SK-N-SH (cell line): ENCODE results near the gene ATL3. TPM values are rescaled to one million over a fixed set of nuclear protein-coding genes. Genes with fewer than 3 reads are reported as not detected.

ENCODE experiments used
- CTCF ChIA-PET: fragments of 300-600, 350-600 bp; formaldehyde crosslinking; extraction: SDS; loops from one replicate; lab custom pipeline; 2021; lab: Yijun Ruan, JAX
- POLR2A ChIA-PET: fragments of 350-600 bp; sonication (Branson Sonifier 250); formaldehyde crosslinking; extraction: SDS; loops from one replicate; lab custom pipeline; 2020; ENCODE audit warnings: antibody characterized with exemption, inconsistent platforms; lab: Yijun Ruan, JAX
- DNase-seq: peaks from one replicate; pipeline ENCODE4 v3.0.0; 2012
- H2AFZ ChIP-seq: fragments of 200-600 bp; sonication (generic); 2 replicates; pipeline ENCODE4 v1.8.1; 2016; ENCODE audit warnings: antibody characterized with exemption, mild to moderate bottlenecking, low read depth
- H3F3A ChIP-seq: fragments of 200-600 bp; sonication (generic); replicated peaks from 2 replicates; pipeline ENCODE3; 2016; ENCODE audit warnings: antibody characterized with exemption, mild to moderate bottlenecking; ENCODE audit not compliant: insufficient read depth
- H3K27ac ChIP-seq, 2 experiments: fragments of 200-500 bp in 1 of 2; fragments of 200-600 bp in 1 of 2; sonication (Bioruptor generic) in 1 of 2; sonication (generic), shearing (Covaris generic) in 1 of 2; 2 replicates each; pipeline versions ENCODE4 v1.5.1 to v1.6.1; 2014 to 2016; ENCODE audit warnings: low read depth in 2 of 2, inconsistent platforms in 1 of 2, low read length in 1 of 2, mild to moderate bottlenecking in 1 of 2, mixed read lengths in 1 of 2
- H3K27me3 ChIP-seq: fragments of 200-600 bp; sonication (generic), shearing (Covaris generic); 2 replicates; pipeline ENCODE4 v1.6.1; 2016; ENCODE audit warnings: mixed run types; ENCODE audit not compliant: insufficient read depth
- H3K36me3 ChIP-seq, 2 experiments: fragments of 200-500 bp in 1 of 2; fragments of 200-600 bp in 1 of 2; sonication (Bioruptor generic) in 1 of 2; sonication (generic) in 1 of 2; replicated peaks in 1 of 2; 2 replicates each; pipeline versions ENCODE3 to v1.5.1; 2014 to 2016; ENCODE audit warnings: low read length in 1 of 2, mild to moderate bottlenecking in 1 of 2; ENCODE audit not compliant: insufficient read depth in 2 of 2, control insufficient read depth in 1 of 2
- H3K4me1 ChIP-seq, 2 experiments: fragments of 200-500 bp in 1 of 2; fragments of 200-600 bp in 1 of 2; sonication (Bioruptor generic) in 1 of 2; sonication (generic), shearing (Covaris generic) in 1 of 2; 2 replicates each; pipeline versions ENCODE4 v1.5.1 to v1.6.1; 2014 to 2016; ENCODE audit warnings: low read depth in 1 of 2, low read length in 1 of 2, mixed run types in 1 of 2; ENCODE audit not compliant: insufficient read depth in 2 of 2, control insufficient read depth in 1 of 2
- H3K4me2 ChIP-seq: fragments of 200-600 bp; sonication (generic), shearing (Covaris generic); 2 replicates; pipeline ENCODE4 v1.6.1; 2017; ENCODE audit warnings: mixed run types
- H3K4me3 ChIP-seq, 2 experiments: fragments of 200-500 bp in 1 of 2; fragments of 200-600 bp in 1 of 2; sonication (Bioruptor generic) in 1 of 2; sonication (generic), shearing (Covaris generic) in 1 of 2; 2 replicates each; pipeline versions ENCODE4 v1.5.1 to v1.8.1; 2014 to 2016; ENCODE audit warnings: low read depth in 2 of 2, inconsistent platforms in 1 of 2, low read length in 1 of 2, mild to moderate bottlenecking in 1 of 2, mixed read lengths in 1 of 2, moderate library complexity in 1 of 2
- H3K79me2 ChIP-seq: fragments of 200-600 bp; sonication (generic); 2 replicates; pipeline ENCODE4 v1.8.1; 2017; ENCODE audit warnings: mild to moderate bottlenecking; ENCODE audit not compliant: insufficient read depth
- H3K9ac ChIP-seq: fragments of 200-600 bp; sonication (generic); 2 replicates; pipeline ENCODE4 v1.6.1; 2017; ENCODE audit warnings: mixed run types
- H3K9me2 ChIP-seq: fragments of 200-600 bp; sonication (generic); 2 replicates; pipeline ENCODE4 v1.6.1; 2017; ENCODE audit warnings: mixed run types
- H3K9me3 ChIP-seq: fragments of 200-600 bp; sonication (generic); 2 replicates; pipeline ENCODE4 v1.6.1; 2017; ENCODE audit warnings: mixed run types, mild to moderate bottlenecking, moderate library complexity
- H4K20me1 ChIP-seq: fragments of 200-600 bp; sonication (generic); 2 replicates; pipeline ENCODE4 v1.6.1; 2017; ENCODE audit warnings: mild to moderate bottlenecking, mixed run types; ENCODE audit not compliant: insufficient read depth
- ELF1 ChIP-seq: IDR thresholded peaks from 2 replicates; pipeline ENCODE4 v1.4.0; 2012
- EZH2phosphoT487 ChIP-seq: fragments of 200-600 bp; sonication (generic); IDR thresholded peaks from 2 replicates; pipeline ENCODE4 v1.6.1; 2017; ENCODE audit warnings: low read depth, mixed run types, mild to moderate bottlenecking, antibody characterized with exemption, moderate library complexity, borderline replicate concordance
- FOSL2 ChIP-seq: IDR thresholded peaks from 2 replicates; pipeline ENCODE4 v1.4.0; 2012; ENCODE audit warnings: low read depth, mild to moderate bottlenecking, moderate library complexity, borderline replicate concordance
- FOXM1 ChIP-seq: IDR thresholded peaks from 2 replicates; pipeline ENCODE4 v1.4.0; 2012; ENCODE audit warnings: low read depth, mild to moderate bottlenecking
- GABPA ChIP-seq: IDR thresholded peaks from 2 replicates; pipeline ENCODE4 v1.4.0; 2012; ENCODE audit warnings: low read depth, mild to moderate bottlenecking
- GATA2 ChIP-seq: sonication (generic); formaldehyde crosslinking; IDR thresholded peaks from 2 replicates; pipeline ENCODE4 v1.5.0; 2020; ENCODE audit warnings: mild to moderate bottlenecking, missing genetic modification reagents
- MAX ChIP-seq: IDR thresholded peaks from 2 replicates; pipeline ENCODE4 v1.4.0; 2012; ENCODE audit warnings: low read depth
- MEF2A ChIP-seq: IDR thresholded peaks from 2 replicates; pipeline ENCODE4 v1.4.0; 2012; ENCODE audit warnings: low read depth, borderline replicate concordance
- POLR2AphosphoS5 ChIP-seq: IDR thresholded peaks from 2 replicates; pipeline ENCODE4 v1.6.1; 2012; ENCODE audit warnings: low read depth, low read length
- RAD21 ChIP-seq: IDR thresholded peaks from 2 replicates; pipeline ENCODE4 v1.6.1; 2012; ENCODE audit warnings: mild to moderate bottlenecking, low read length
- RCOR1 ChIP-seq: fragments of 150-350 bp; IDR thresholded peaks from 2 replicates; pipeline ENCODE4 v1.6.1; 2017; ENCODE audit warnings: antibody characterized with exemption, low read length
- SMC3 ChIP-seq: IDR thresholded peaks from 2 replicates; pipeline ENCODE4 v1.6.1; 2012; ENCODE audit warnings: low read depth, low read length, improper control_type of control experiment
- TAF1 ChIP-seq: IDR thresholded peaks from 2 replicates; pipeline ENCODE4 v1.6.1; 2012; ENCODE audit warnings: low read depth, mild to moderate bottlenecking, low read length, moderate library complexity, borderline replicate concordance
- TCF12 ChIP-seq: IDR thresholded peaks from 2 replicates; pipeline ENCODE4 v1.4.0; 2012
- TEAD4 ChIP-seq: IDR thresholded peaks from 2 replicates; pipeline ENCODE4 v1.4.0; 2012; ENCODE audit warnings: mild to moderate bottlenecking, borderline replicate concordance; ENCODE audit not compliant: insufficient read depth
- WGBS: methylation state at CpG from one replicate; pipeline ENCODE4 v1.1.6; 2017; ENCODE audit warnings: low lambda C conversion rate; 5-methylcytosine and 5-hydroxymethylcytosine counted together
- polyA plus RNA-seq, 3 experiments: library from polyadenylated mRNA; depleted of rRNA; stranded (reverse); fragments of >200 nt; gene quantifications; 2 replicates each; pipeline ENCODE4 v1.2.3, GENCODE V29; 2012
- TF ChIP-seq, protein P1 (sequence below): IDR thresholded peaks from 2 replicates; pipeline ENCODE4 v1.6.1; 2012; ENCODE audit warnings: mild to moderate bottlenecking, low read depth, low read length, moderate library complexity
- TF ChIP-seq, protein P2 (sequence below): IDR thresholded peaks from 2 replicates; pipeline ENCODE4 v1.4.0; 2012; ENCODE audit warnings: low read depth, borderline replicate concordance
- TF ChIP-seq, protein P3 (sequence below): fragments of 200-600 bp; sonication (generic); IDR thresholded peaks from 2 replicates; pipeline ENCODE4 v1.6.1; 2017; ENCODE audit warnings: antibody characterized with exemption, mild to moderate bottlenecking, moderate library complexity
- TF ChIP-seq, protein P4 (sequence below): fragments of 150-350 bp; IDR thresholded peaks from 2 replicates; pipeline ENCODE4 v1.6.1; 2017; ENCODE audit warnings: antibody characterized with exemption, low read length, low read depth, borderline replicate concordance

The ATL3 gene
- polyA plus RNA-seq, 1 of the 3 experiments (the other 2 are of a cell fraction): 13.1 TPM

DNA sequence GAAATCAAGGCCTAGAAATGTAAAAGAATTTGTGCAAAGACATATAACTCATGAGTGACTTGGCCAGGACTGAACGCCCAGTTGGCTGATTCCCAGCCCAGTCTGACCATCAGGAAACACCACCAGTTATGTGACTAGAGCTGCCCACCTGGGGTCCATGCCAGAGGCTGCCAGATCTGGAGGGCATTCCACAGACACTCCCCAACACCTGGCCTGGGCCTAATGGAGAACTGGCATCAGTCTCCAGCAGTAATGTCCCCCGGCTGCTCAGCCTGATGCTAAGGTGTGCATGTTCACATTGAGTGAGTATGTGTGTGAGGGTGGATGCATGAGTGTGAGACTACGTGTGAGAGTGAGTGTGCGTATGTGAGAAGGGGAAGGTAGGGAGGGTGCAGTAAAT, 72.6 kb downstream of the ATL3 start:
- ChIA-PET POLR2A (no interaction called here), CTCF (interaction anchor here (0.7 kb wide), 1 partner anchor 119 kb away, joined by 4 read pairs; no protein-coding TSS in a partner anchor)
- H3K9ac ChIP-seq: no peak overlapping the region
- 77% methylated on average over 4 of the region's 4 CpGs for WGBS
- no peaks in the 10 kb centered on the region for H3F3A ChIP-seq
- H3K27me3 ChIP-seq: no peaks in the 10 kb centered on the region
- no peak overlapping the region; the same call in 1 of the 2 replicates for H3K4me2 ChIP-seq
- no peaks in the 10 kb centered on the region for H3K36me3 ChIP-seq
- H3K4me3 ChIP-seq: no peak overlapping the region
- H3K27ac ChIP-seq: no peak overlapping the region
- no peak overlapping the region for H2AFZ ChIP-seq
- H4K20me1 ChIP-seq: no peaks in the 10 kb centered on the region
- TF ChIP-seq GABPA (no peak), TCF12 (no peak), RCOR1 (no peak), SMC3 (no peak), GATA2 (CRISPR knock-in tag) (no peak), ELF1 (no peak), TEAD4 (no peak), EZH2phosphoT487 (no peak), FOSL2 (no peak), POLR2AphosphoS5 (no peak), TAF1 (no peak), RAD21 (no peak), MEF2A (no peak), FOXM1 (no peak), MAX (no peak)
- TF ChIP-seq, protein P1, sequence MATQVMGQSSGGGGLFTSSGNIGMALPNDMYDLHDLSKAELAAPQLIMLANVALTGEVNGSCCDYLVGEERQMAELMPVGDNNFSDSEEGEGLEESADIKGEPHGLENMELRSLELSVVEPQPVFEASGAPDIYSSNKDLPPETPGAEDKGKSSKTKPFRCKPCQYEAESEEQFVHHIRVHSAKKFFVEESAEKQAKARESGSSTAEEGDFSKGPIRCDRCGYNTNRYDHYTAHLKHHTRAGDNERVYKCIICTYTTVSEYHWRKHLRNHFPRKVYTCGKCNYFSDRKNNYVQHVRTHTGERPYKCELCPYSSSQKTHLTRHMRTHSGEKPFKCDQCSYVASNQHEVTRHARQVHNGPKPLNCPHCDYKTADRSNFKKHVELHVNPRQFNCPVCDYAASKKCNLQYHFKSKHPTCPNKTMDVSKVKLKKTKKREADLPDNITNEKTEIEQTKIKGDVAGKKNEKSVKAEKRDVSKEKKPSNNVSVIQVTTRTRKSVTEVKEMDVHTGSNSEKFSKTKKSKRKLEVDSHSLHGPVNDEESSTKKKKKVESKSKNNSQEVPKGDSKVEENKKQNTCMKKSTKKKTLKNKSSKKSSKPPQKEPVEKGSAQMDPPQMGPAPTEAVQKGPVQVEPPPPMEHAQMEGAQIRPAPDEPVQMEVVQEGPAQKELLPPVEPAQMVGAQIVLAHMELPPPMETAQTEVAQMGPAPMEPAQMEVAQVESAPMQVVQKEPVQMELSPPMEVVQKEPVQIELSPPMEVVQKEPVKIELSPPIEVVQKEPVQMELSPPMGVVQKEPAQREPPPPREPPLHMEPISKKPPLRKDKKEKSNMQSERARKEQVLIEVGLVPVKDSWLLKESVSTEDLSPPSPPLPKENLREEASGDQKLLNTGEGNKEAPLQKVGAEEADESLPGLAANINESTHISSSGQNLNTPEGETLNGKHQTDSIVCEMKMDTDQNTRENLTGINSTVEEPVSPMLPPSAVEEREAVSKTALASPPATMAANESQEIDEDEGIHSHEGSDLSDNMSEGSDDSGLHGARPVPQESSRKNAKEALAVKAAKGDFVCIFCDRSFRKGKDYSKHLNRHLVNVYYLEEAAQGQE: no peak
- TF ChIP-seq, protein P2, sequence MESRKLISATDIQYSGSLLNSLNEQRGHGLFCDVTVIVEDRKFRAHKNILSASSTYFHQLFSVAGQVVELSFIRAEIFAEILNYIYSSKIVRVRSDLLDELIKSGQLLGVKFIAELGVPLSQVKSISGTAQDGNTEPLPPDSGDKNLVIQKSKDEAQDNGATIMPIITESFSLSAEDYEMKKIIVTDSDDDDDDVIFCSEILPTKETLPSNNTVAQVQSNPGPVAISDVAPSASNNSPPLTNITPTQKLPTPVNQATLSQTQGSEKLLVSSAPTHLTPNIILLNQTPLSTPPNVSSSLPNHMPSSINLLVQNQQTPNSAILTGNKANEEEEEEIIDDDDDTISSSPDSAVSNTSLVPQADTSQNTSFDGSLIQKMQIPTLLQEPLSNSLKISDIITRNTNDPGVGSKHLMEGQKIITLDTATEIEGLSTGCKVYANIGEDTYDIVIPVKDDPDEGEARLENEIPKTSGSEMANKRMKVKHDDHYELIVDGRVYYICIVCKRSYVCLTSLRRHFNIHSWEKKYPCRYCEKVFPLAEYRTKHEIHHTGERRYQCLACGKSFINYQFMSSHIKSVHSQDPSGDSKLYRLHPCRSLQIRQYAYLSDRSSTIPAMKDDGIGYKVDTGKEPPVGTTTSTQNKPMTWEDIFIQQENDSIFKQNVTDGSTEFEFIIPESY: no peak
- TF ChIP-seq, protein P3, sequence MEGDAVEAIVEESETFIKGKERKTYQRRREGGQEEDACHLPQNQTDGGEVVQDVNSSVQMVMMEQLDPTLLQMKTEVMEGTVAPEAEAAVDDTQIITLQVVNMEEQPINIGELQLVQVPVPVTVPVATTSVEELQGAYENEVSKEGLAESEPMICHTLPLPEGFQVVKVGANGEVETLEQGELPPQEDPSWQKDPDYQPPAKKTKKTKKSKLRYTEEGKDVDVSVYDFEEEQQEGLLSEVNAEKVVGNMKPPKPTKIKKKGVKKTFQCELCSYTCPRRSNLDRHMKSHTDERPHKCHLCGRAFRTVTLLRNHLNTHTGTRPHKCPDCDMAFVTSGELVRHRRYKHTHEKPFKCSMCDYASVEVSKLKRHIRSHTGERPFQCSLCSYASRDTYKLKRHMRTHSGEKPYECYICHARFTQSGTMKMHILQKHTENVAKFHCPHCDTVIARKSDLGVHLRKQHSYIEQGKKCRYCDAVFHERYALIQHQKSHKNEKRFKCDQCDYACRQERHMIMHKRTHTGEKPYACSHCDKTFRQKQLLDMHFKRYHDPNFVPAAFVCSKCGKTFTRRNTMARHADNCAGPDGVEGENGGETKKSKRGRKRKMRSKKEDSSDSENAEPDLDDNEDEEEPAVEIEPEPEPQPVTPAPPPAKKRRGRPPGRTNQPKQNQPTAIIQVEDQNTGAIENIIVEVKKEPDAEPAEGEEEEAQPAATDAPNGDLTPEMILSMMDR: no peak
- TF ChIP-seq, protein P4, sequence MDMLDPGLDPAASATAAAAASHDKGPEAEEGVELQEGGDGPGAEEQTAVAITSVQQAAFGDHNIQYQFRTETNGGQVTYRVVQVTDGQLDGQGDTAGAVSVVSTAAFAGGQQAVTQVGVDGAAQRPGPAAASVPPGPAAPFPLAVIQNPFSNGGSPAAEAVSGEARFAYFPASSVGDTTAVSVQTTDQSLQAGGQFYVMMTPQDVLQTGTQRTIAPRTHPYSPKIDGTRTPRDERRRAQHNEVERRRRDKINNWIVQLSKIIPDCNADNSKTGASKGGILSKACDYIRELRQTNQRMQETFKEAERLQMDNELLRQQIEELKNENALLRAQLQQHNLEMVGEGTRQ: no peak
- no peaks in the 10 kb centered on the region for H3K4me1 ChIP-seq
- no peak for DNase-seq
- H3K79me2 ChIP-seq: no peaks in the 10 kb centered on the region
- H3K9me2 ChIP-seq: no peaks in the 10 kb centered on the region
- H3K9me3 ChIP-seq: no peaks in the 10 kb centered on the region
